Measurements from ENCODE around the gene GPM6B.

GPM6B gene

GRCh38 chrX:13824746-13825145 is 7.9 kb upstream of the GPM6B start:
- no peak for DNase-seq (ENCODE audit: low read depth)

- DNase-seq (ENCODE audit: low read depth): no peak
Measured at GRCh38 chrX:13821738-13822137, 4.8 kb upstream of the GPM6B start.

GRCh38 chrX:13816176-13816575 is 717 bp downstream of the GPM6B start:
- DNase-seq (ENCODE audit: low read depth): no peak

- no peak for DNase-seq (ENCODE audit: low read depth)
Measured at GRCh38 chrX:13815664-13816063, 1.2 kb downstream of the GPM6B start.

- DNase-seq (ENCODE audit: low read depth): no peak
Measured at GRCh38 chrX:13808865-13809264, 8.0 kb downstream of the GPM6B start.

GRCh38 chrX:13808293-13808692 is 8.6 kb downstream of the GPM6B start:
- DNase-seq (ENCODE audit: low read depth): no peak

- no peak for DNase-seq (ENCODE audit: low read depth)
Measured at GRCh38 chrX:13805241-13805640, 11.7 kb downstream of the GPM6B start.

- no peak for DNase-seq (ENCODE audit: low read depth)
Measured at GRCh38 chrX:13803116-13803515, 13.8 kb downstream of the GPM6B start.

- DNase-seq (ENCODE audit: low read depth): no peak
Measured at GRCh38 chrX:13798184-13798583, 18.7 kb downstream of the GPM6B start.

GRCh38 chrX:13797512-13797911 is 19.4 kb downstream of the GPM6B start:
- DNase-seq (ENCODE audit: low read depth): no peak

- no peak for DNase-seq (ENCODE audit: low read depth)
Measured at GRCh38 chrX:13794417-13794816, 22.5 kb downstream of the GPM6B start.

- DNase-seq (ENCODE audit: low read depth): no peak
Measured at GRCh38 chrX:13793897-13794296, 23.0 kb downstream of the GPM6B start.

GRCh38 chrX:13791559-13791958 is 25.3 kb downstream of the GPM6B start:
- no peak for DNase-seq (ENCODE audit: low read depth)

- no peak for DNase-seq (ENCODE audit: low read depth)
Measured at GRCh38 chrX:13791145-13791544, 25.7 kb downstream of the GPM6B start.

- no peak for DNase-seq (ENCODE audit: low read depth)
Measured at GRCh38 chrX:13790206-13791131, 26.4 kb downstream of the GPM6B start.

- DNase-seq (ENCODE audit: low read depth): no peak
Measured at GRCh38 chrX:13786048-13786447, 30.8 kb downstream of the GPM6B start.

- no peak for DNase-seq (ENCODE audit: low read depth)
Measured at GRCh38 chrX:13780868-13781427, 35.9 kb downstream of the GPM6B start.

- no peak for DNase-seq (ENCODE audit: low read depth)
Measured at GRCh38 chrX:13778916-13779315, 38.0 kb downstream of the GPM6B start.

- DNase-seq (ENCODE audit: low read depth): no peak
Measured at GRCh38 chrX:13776387-13776786, 40.5 kb downstream of the GPM6B start.

GRCh38 chrX:13775837-13776236 is 41.1 kb downstream of the GPM6B start:
- no peak for DNase-seq (ENCODE audit: low read depth)

- DNase-seq (ENCODE audit: low read depth): no peak
Measured at GRCh38 chrX:13774696-13775095, 42.2 kb downstream of the GPM6B start.

- DNase-seq (ENCODE audit: low read depth): no peak
Measured at GRCh38 chrX:13770013-13770535, 46.8 kb downstream of the GPM6B start.

GRCh38 chrX:13768939-13769338 is 48.0 kb downstream of the GPM6B start:
- no peak for DNase-seq (ENCODE audit: low read depth)

Data from activated T-cell treated with anti-CD3 and anti-CD28 coated beads for 48 hours (primary cell).